ENCODE data around the gene TCL1B. TPM values are rescaled to one million over a fixed set of nuclear protein-coding genes. Genes with fewer than 3 reads are reported as not detected.

Gene TCL1B
- total and polyA plus RNA-seq, 2 of the 4 experiments (the other 2 are of a cell fraction), result not detected

GRCh38 chr14:95691591-95691990 lies 5.4 kb downstream of the TCL1B start:
- WGBS, 2 experiments (ENCODE audit: extremely low coverage in 2 of 2, insufficient read length in 1 of 2), result 63% methylated on average over 8 of the region's 10 CpGs; no CpG with 5 or more reads in 1 of the 2 experiments
- Histone ChIP-seq H3K9me3 (ENCODE audit: control insufficient read depth, insufficient read depth, low read length) (no peaks in the 10 kb centered on the region; the same call in 1 of the 2 replicates), H2AK5ac (ENCODE audit: low read depth, low read length) (no peak overlapping the region), H2BK5ac (ENCODE audit: low read depth, low read length, poor library complexity, severe bottlenecking) (no peak overlapping the region), H3K18ac (ENCODE audit: low read depth, low read length) (no peak overlapping the region), H2BK20ac (ENCODE audit: low read depth, low read length) (no peak overlapping the region), H3K14ac (replicated peaks; ENCODE audit: low read depth, low read length) (no peak overlapping the region), H4K5ac (ENCODE audit: low read depth, low read length) (no peak overlapping the region), H3K4me3 (ENCODE audit: insufficient read depth, low read depth, low read length) (no peak overlapping the region), H2BK120ac (ENCODE audit: low read depth, low read length) (no peak overlapping the region), H4K20me1 (ENCODE audit: insufficient read depth, low read length) (no peaks in the 10 kb centered on the region), H3K9ac (ENCODE audit: low read depth, low read length) (no peak overlapping the region), H3K79me1 (ENCODE audit: low read depth in 1 of 2, low read length in 2 of 2) (no peaks in the 10 kb centered on the region), H3K27ac (ENCODE audit: insufficient read depth, low read length) (no peak overlapping the region), H3K23ac (ENCODE audit: low read depth, low read length) (no peak overlapping the region), H3K36me3 (ENCODE audit: control insufficient read depth, insufficient read depth, low read length) (no peaks in the 10 kb centered on the region), H4K91ac (ENCODE audit: insufficient read depth, low read depth, low read length) (no peak overlapping the region), H4K8ac (ENCODE audit: low read depth in 2 of 2, low read length in 2 of 2) (no peak overlapping the region), H2AFZ (replicated peaks; ENCODE audit: low read length, poor library complexity) (no peak overlapping the region), H3K4me2 (ENCODE audit: low read depth, low read length) (no peak overlapping the region), H3K4me1 (ENCODE audit: control insufficient read depth, insufficient read depth, low read length) (no peaks in the 10 kb centered on the region), H3K56ac (ENCODE audit: extremely low read depth, insufficient read depth, low read length) (no peak overlapping the region), H3K9me1 (ENCODE audit: insufficient read depth, low read length) (no peaks in the 10 kb centered on the region), H3K27me3 (ENCODE audit: control insufficient read depth, insufficient read depth, low read length) (no peaks in the 10 kb centered on the region), H3K4ac (ENCODE audit: low read depth, low read length) (no peak overlapping the region), H2AK9ac (replicated peaks; ENCODE audit: low read depth, low read length, poor library complexity) (no peak overlapping the region), H2BK15ac (ENCODE audit: low read depth, low read length) (no peak overlapping the region)
- intact Hi-C loops (cut with micrococcal nuclease) (no loop called here), dilution Hi-C loops (cut with HindIII; ENCODE audit: low sequenced_read_pairs, unreplicated experiment) (no loop called here), in situ Hi-C loops (cut with MboI; ENCODE audit: low sequenced_read_pairs) (no loop called here)
- DNase-seq, result no peak
- no peak for ATAC-seq (ENCODE audit: low read depth)
- TF ChIP-seq BHLHE40 (IDR thresholded peaks at IDR 0.05; ENCODE audit: low read depth, low read length), result no peak
- no peak for TF ChIP-seq SMC3 (IDR thresholded peaks at IDR 0.05; ENCODE audit: low read depth, low read length)
- no peak for TF ChIP-seq RFX5 (IDR thresholded peaks at IDR 0.05; ENCODE audit: low read depth, low read length)
- no peak for TF ChIP-seq NFE2L2 (IDR thresholded peaks at IDR 0.05; ENCODE audit: low read depth, low read length)
- no peak for TF ChIP-seq FOS (IDR thresholded peaks at IDR 0.05; ENCODE audit: low read depth, low read length)
- BruUV-seq (replicated peaks), result no TSS peak
- ChIA-PET CTCF (no interaction called here), POLR2A (ENCODE audit: unreplicated experiment) (no interaction called here)

Measured in IMR-90 (cell line).